IPS-11a (cell line): Measurements from ENCODE around the gene ECE1.

ENCODE experiments used
- H3K4me3 ChIP-seq: one replicate; pipeline ENCODE4 v1.5.1; 2013; ENCODE audit warnings: low read depth, low read length, control low read depth

Gene ECE1

GRCh38 chr1:21269461-21270085 lies 20.7 kb downstream of the ECE1 start:
- no peak overlapping the region for H3K4me3 ChIP-seq

- H3K4me3 ChIP-seq, result no peak overlapping the region
Observed at GRCh38 chr1:21268281-21269239, 21.7 kb downstream of the ECE1 start.

DNA sequence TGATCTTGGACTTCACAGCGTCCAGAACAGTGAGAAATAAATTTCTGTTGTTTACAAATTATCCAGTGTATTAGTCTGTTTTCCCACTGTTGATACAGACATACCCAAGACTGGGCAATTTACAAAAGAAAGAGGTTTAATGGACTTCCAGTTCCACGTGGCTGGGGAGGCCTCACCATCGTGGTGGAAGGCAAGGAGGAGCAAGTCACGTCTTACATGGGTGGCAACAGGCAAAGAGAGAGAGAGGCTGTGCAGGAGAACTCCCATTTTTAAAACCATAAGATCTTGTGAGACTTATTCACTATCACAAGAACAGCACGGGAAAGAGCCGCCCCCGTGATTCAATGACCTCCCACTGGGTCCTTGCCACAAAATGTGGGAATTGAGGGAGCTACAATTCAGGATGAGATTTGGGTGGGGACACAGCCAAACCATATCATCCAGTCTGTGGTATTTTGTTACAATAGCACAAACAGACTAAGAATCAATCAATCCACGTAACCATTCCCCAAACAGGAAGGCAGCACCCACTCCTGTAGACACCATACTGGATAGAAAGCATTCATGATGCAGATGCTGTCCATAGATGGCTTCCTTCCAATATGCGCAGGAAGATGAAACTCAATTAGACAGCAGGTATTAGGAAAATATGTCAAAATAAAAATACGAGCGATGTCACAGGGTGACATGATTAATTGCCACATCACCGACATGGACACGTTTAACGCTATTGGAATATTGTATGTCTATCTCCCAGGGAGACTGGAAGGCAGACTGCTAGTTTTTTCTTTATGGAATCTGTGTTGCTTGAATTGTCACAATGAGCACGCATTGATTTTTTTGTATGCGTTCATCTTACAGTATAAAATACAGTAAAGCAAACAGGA lies 22.8 kb downstream of the ECE1 start:
- H3K4me3 ChIP-seq, result no peak overlapping the region

- no peak overlapping the region for H3K4me3 ChIP-seq
Observed at GRCh38 chr1:21266119-21266774, 24.0 kb downstream of the ECE1 start.

DNA sequence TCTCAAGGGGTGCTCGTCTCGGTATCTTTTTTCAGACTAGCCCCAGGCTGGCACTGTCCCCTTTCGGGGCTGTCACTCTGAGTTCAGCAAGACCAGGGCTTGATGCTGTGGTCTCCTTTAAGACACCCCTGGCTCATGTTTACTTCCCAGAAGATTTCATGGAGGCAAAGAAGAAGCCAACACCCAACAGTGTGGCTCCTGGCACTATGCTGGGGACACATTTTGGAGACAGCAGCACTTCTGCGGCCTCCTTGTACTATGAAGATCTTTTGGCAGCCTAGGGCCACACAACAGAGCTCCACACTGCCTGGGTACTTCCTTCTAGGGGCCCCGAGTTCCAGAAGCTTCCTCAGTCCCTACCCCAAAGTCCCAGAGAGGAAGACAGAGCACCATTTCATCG lies 24.6 kb downstream of the ECE1 start:
- no peak overlapping the region for H3K4me3 ChIP-seq

GRCh38 chr1:21264898-21265297 lies 25.4 kb downstream of the ECE1 start:
- no peak overlapping the region for H3K4me3 ChIP-seq

- H3K4me3 ChIP-seq, result no peak overlapping the region
Observed at GRCh38 chr1:21263653-21264225, 26.5 kb downstream of the ECE1 start.

- no peak overlapping the region for H3K4me3 ChIP-seq
Observed at GRCh38 chr1:21263052-21263429, 27.2 kb downstream of the ECE1 start.

GRCh38 chr1:21262293-21263051 lies 27.8 kb downstream of the ECE1 start:
- no peak overlapping the region for H3K4me3 ChIP-seq

DNA sequence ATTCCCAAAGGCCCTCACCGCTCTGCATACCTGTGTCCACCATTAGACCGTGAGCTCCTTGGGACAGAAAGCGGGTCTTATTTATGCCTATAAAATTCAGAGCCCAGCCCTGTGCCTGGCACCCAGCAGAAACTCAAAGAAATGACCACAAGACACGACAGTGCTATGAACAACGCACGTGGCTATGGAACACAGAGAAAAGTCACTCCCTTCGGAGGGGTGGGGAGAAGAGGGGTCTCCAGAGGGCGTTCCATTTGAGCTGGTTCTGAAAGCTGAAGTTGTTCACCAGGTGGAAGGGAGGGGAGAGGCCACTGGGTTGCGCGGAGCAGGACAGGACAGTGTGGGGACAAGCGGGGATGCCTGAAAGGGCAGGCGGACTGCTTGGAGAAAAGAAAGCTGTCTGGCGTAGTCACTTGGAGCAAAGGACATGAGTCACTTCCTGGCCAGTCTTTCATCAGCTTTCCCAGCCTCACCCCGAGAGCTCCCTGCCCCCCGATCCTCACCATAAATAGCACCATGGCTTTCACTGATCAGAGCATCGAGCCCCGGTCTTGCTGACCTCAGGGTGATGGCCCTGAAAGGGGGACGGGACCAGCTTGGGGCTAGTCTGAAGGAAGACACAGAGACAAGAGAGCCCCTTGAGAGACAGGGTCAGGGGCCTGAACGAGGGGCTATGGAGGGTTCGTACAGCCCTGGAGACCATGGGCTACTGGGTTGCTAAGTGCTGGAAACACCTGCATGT lies 28.5 kb downstream of the ECE1 start:
- H3K4me3 ChIP-seq, result no peak overlapping the region

GRCh38 chr1:21260405-21261125 lies 29.7 kb downstream of the ECE1 start:
- no peak overlapping the region for H3K4me3 ChIP-seq

- no peak overlapping the region for H3K4me3 ChIP-seq
Observed at GRCh38 chr1:21259316-21260076, 30.8 kb downstream of the ECE1 start.

DNA sequence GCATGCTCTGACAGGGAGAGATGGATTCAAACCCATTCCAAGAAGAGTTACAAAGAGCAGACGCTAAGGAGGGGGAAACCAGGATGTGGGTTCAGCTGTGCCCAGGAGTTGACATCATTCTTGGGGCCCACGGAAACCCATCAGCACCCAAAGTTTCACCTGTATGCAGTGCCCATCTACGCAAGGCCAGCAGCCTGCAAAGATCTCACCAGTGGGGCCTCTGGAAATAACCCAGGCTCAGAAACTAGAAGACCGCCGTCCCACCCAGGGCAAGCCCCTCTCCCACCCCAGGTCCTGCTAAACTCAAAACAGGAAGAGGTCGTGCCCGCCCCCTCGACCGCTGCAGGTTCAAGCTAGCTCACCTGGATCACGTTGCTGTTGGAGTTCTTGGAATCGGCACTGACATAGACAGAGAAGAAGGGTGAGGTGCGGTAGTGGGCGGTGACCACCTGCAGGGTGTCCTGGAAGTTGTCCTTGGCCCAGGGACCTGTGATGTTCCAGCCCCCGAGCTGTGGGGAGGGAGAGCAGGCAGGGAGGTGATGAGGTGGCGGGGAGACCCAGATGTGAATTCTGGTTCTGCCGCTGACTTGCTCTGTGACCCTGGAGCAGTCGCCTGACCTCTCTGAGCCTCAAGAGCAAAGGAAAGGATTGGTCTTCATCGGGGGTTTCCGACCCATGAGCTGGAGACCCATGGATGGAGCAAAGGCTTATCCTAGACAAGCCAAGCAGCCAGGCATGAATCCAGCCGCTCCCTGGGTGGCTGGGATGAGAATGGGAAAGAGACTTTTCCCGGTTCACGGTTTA lies 31.7 kb downstream of the ECE1 start:
- no peak overlapping the region for H3K4me3 ChIP-seq

DNA sequence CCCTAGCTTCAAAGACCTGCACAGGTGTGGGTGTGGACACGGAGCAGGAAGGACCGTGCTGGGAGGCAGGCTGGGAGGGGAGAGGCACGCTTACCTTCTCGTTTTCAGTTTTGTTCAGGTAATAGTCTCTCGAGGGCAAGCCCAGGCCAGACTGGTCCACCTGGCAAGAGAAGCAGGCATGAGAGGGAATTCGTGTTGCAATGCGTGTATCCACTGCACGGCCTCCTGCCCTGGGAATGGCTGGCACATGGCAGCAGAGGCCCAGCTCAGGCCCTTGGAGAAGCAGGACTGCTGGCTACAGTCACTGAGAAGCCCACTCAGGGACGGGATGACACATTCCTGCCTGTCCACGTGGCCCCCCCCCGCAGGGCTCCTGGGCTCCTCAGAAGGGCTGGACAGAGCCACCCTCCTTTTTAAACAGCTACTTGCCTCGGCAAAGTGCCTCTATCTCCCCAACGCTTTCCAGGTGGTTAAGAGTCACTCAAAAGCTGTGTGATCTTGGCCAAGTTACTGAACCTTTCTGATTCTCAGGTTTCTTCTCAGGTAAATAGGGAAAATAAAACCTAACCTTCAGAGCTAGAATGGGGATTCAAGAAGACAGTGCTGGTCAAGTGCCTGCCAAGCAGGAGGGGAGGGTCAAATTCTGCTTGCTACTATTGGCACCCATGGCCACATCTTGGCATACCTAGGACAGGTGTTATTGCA lies 32.7 kb downstream of the ECE1 start:
- no peak overlapping the region for H3K4me3 ChIP-seq

GRCh38 chr1:21256776-21257175 lies 33.5 kb downstream of the ECE1 start:
- H3K4me3 ChIP-seq, result no peak overlapping the region

- no peak overlapping the region for H3K4me3 ChIP-seq
Observed at GRCh38 chr1:21255943-21256320, 34.3 kb downstream of the ECE1 start.
